Stimulated activated CD4-positive, alpha-beta T cell treated with anti-CD3 and anti-CD28 coated beads, Interleukin-15, amount 100 ng/mL, for 48 hours (primary cell): ENCODE results near the gene RHOJ.
"Not testable (repeated sequence)": the region's sequence is repeated elsewhere in the genome, so short reads cannot be mapped to it uniquely, and the experiment has no call there.

Source experiments
- DNase-seq, 2 donors: peaks; one replicate each; pipeline ENCODE4 v3.0.0-alpha.2; 2020; ENCODE audit warnings: low read depth in 2 of 2

RHOJ gene

DNA sequence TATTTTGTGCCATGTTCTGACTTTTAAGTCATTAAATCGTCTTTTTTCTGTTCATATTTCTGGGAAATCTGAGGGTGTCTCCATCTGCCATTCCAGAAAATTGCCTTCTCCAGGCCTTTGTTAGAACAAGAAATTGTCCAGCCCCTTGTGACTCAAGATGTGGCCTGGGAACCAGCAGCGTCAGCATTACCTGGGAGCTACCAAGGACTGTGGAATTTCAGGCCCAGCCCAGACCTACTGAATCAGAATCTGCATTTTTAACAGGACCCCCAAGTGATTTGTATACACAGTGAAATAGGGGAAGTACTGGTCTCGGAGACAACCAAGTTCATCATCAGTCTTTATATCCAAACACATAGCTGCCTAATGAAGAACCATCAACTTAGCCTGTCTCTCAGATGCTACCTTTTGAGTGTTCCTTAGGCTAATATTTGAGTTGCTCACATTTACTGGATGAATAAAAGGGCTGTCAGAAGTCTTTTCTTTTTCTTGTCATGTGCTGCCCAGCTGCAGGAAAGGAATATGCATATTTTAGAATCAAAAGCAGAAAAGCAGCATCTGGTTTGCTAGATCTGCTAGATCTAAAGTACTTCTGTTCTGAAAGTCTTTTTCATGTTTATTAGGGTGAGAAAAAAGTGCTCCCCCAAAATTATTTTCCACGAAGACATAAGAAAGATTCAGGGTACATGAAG lies 93.3 kb downstream of the RHOJ start:
- no peak for DNase-seq

DNA sequence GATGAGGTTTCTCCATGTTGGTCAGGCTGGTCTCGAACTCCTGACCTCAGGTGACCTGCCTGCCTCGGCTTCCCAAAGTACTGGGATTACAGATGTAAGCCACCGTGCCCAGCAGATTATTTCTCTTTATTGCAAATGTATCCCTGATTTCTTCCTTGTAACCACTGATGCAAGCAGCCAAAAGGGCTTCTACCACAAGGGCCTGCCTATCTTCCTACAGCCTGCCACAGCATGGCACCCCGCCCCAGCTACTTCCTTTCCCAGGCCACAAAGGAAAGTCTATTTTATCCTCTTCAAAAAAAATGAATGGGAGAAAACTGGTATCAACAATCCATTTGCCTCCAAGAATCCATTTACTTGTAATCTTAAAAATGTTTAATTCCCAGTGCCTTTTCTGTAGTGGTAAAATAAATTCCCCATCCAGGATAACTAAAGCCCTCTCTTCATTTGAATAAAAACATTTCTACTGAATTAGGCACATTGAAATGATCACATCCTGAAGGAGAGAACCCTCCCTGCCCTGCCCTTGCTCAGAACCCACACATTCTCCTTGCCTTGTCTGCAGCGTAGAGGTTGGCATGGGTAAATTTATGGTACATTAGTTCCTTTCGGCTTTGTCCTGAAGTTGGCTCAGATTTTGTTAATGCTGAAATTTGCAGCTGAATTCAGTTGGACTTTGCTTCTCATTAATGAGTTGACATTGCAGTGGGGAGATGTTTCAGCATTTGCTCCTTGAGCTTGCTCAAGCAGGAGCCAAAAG lies 95.3 kb downstream of the RHOJ start:
- no peak for DNase-seq

DNA sequence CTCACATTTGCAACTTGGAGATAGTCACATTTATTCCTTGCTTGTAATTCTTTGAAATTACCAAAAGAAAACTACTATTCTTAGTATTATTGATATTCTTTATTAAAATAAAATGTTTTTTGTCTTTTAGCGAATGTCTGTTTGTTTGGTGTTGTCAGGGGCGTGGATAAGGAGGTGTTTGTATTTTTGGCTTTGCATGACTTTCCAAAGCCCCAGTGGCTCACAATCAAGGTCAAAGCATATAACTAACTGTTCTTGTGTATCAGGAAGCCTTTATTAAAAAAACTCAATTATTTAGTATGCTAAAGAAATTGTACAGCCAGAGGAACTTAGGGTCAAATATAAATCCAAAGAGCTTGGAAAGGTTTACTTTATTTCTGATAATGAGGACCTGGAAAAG lies 96.6 kb downstream of the RHOJ start:
- no peak for DNase-seq

DNA sequence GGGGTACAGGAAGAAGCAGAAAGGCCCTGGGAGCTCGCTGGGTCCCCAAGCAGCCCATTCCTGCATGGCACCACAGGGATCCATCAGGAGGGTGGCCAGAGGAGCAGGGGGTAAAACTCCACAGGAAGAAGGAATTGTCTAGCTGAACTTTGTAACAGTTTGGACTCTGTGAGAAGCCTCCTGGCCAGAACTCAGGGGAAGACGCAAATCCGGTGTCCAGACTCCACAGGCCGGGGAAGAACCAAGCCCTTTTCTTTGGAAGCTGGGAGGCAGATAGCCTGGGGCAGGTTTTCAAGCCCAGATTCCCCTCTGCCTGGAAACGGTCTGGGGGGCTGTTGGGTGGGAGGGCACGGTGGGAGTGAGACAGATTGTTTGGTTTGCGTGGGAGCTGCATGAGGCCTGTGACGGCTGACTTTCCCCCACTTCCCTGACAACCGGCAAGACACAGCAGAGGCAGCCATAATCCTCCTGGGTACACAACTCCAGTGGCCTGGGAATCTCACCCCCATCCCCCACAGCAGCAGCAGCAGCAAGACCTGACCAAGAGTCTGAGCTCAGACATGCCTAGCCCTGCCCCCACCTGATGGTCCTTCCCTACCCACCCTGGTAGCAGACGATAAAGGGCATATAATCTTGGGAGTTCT lies 97.8 kb downstream of the RHOJ start:
- no peak for DNase-seq

GRCh38 chr14:63304429-63304828 lies 100.2 kb downstream of the RHOJ start:
- DNase-seq = not testable (repeated sequence)

- DNase-seq = no peak
Observed at GRCh38 chr14:63308723-63309317, 104.6 kb downstream of the RHOJ start.

- DNase-seq = no peak
Observed at GRCh38 chr14:63318835-63319234, 114.6 kb downstream of the RHOJ start, which contains the start of gene GPHB5. TSS of gene GPHB5 (minus strand) at chr14:63318935. CDS start at chr14:63317849, 1,086 bp downstream.

- DNase-seq = no peak
Observed at GRCh38 chr14:63322472-63322871, 118.2 kb downstream of the RHOJ start.

DNA sequence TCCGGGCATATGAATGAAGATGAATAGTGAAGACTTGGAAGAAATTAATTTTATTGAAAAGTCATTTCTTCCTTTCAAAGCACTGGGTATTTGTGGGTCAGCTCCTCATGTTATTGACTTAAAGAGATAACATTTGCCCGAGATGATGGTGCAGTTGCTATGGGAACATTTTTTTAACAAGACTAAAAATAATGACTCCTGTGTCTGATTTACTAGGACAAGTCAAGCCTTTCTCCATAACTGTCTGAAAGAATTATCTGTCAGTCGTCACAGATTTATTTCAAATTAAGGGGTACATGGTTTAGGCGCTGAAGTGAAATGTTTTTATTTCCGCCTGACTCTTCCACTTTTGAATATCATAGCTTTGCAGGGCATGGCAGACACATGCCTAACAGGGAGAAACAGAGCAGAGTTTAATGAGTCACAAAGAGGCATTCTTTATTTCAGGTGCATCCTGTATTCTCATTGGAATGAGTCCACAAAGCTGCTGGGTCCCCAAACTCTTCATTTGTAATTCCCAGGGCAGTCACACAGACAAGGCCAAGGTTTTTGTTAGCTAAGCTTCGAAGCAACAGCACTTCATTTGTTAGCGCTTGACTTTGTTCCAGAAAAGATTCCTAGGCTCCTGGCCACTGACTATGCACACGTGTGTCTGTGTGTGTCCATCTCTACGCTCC lies 118.8 kb downstream of the RHOJ start:
- no peak for DNase-seq

DNA sequence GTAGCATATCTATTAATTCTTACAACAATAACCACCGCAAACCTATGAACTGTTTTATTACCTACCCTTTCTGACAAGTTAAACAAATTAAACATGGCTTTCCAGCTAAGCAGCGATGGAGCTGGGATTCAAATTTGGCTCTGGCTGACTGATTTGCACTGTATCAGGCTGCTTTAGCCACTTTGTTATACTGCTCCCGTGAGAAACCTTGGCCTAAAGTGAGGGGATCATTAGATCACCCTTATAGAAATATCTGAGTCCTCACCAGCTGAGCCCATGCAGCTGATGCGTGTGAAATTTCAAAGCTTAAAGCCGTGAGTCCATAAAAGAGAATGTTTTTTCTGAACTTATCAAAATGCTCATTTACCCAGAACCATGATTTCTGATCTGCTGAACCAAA lies 122.6 kb downstream of the RHOJ start:
- no peak for DNase-seq

DNA sequence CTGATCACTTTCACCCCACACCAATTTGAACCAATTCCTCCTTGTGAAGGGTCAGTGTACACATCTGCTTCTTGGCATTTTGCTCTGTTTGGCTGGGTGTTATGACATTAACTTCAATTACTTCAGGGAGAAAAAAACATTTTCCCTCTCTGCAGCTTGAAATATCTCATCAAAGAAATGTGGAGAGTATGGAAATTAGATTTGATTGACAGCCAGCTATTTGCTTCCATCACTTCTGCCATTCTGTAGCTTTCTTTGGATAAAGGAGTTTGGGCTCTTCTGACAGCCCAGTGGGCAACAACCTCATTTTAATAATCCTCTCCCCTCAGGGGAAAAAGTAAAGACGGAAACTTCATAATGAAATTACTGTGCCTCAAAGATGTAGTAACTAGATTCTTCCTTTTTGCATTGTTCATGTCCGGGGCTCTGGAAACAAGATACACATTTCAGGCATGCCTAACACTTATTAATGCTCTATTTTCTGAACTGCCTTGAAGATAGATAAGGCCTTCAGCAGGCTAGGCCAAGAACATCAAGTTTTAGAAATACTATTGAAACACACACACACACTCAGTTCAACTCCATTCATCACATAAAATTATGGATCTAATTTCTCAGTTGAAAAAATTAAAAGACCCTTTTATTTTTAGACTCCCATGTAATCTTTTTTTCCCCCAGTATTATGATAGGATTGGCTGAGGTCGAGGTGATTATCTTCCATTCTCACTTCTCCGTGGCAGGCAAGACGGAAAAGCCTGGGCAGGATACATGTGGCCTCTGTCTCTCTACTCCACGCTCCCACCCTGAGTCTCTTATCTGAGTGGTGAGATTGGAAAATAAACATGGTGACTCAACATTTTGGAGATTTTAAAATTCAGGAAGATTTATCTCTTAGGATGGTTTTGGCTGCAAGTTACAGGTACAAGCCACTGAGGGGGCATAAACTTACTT lies 124.8 kb downstream of the RHOJ start:
- no peak for DNase-seq

GRCh38 chr14:63342371-63342770 lies 138.1 kb downstream of the RHOJ start:
- DNase-seq = no peak
